CD4-positive, alpha-beta T cell (primary cell): ENCODE data around the gene RIMS3. TPM values are rescaled to one million over a fixed set of nuclear protein-coding genes. Genes with fewer than 3 reads are reported as not detected.

Source experiments
- ATAC-seq: fragments of 200-7000 bp; cut with Tn5 transposase; one replicate; pipeline ENCODE4 v1.10.0; 2022; ENCODE audit warnings: mild to moderate bottlenecking; ENCODE audit not compliant: poor library complexity
- CTCF ChIA-PET: fragments of 350-600 bp; sonication (Branson Sonifier 250); formaldehyde crosslinking; loops from one replicate; lab custom pipeline; 2021; ENCODE audit warnings: antibody characterized with exemption, inconsistent platforms; lab: Charles Lee
- POLR2A ChIA-PET: fragments of 350-600 bp; sonication (Branson Sonifier 250); formaldehyde crosslinking; loops from one replicate; lab custom pipeline; 2021; ENCODE audit warnings: antibody characterized with exemption, inconsistent platforms; lab: Charles Lee
- DNase-seq, 14 experiments: peaks; one replicate each; pipeline ENCODE4 v3.0.0-alpha.2; 2013 to 2020; ENCODE audit warnings: mixed read lengths in 2 of 14
- H3K27ac ChIP-seq, 2 donors: one replicate each; pipeline versions ENCODE4 v1.5.1 to v1.7.0; 2013; ENCODE audit warnings: low read length in 2 of 2, low read depth in 1 of 2, mild to moderate bottlenecking in 1 of 2
- H3K27me3 ChIP-seq, 2 experiments: 1 replicate in 1 of 2; 2 replicates in 1 of 2; pipeline versions ENCODE4 v1.6.1 to v1.7.0; 2013; ENCODE audit warnings: low read length in 2 of 2, control low read depth in 1 of 2, mild to moderate bottlenecking in 1 of 2, moderate library complexity in 1 of 2; ENCODE audit not compliant: insufficient read depth in 2 of 2, control insufficient read depth in 1 of 2
- H3K36me3 ChIP-seq: one replicate; pipeline ENCODE4 v1.6.1; 2013; ENCODE audit warnings: low read length, control low read depth; ENCODE audit not compliant: insufficient read depth
- H3K4me1 ChIP-seq: one replicate; pipeline ENCODE4 v1.6.1; 2013; ENCODE audit warnings: low read length, control low read depth; ENCODE audit not compliant: insufficient read depth
- H3K4me3 ChIP-seq: one replicate; pipeline ENCODE4 v1.5.1; 2013; ENCODE audit warnings: mild to moderate bottlenecking, low read length, moderate library complexity
- H3K9me3 ChIP-seq, 2 experiments: 1 replicate in 1 of 2; 2 replicates in 1 of 2; pipeline versions ENCODE4 v1.6.1 to v1.7.0; 2013; ENCODE audit warnings: low read length in 2 of 2, mild to moderate bottlenecking in 2 of 2, control low read depth in 1 of 2, moderate library complexity in 1 of 2; ENCODE audit not compliant: control insufficient read depth in 1 of 2, insufficient read depth in 1 of 2
- H3K27ac Mint-ChIP-seq: one replicate; pipeline ENCODE4 v1.8.0; 2020; ENCODE audit warnings: mixed read lengths
- H3K27me3 Mint-ChIP-seq: one replicate; pipeline ENCODE4 v1.8.0; 2021; ENCODE audit warnings: mixed read lengths
- H3K36me3 Mint-ChIP-seq: one replicate; pipeline ENCODE4 v1.8.0; 2021; ENCODE audit warnings: low read depth, mixed read lengths
- H3K4me1 Mint-ChIP-seq: one replicate; pipeline ENCODE4 v1.8.0; 2021; ENCODE audit warnings: low read depth, mixed read lengths
- H3K4me3 Mint-ChIP-seq: one replicate; pipeline ENCODE4 v1.8.0; 2020; ENCODE audit warnings: mild to moderate bottlenecking, mixed read lengths
- H3K9me3 Mint-ChIP-seq: one replicate; pipeline ENCODE4 v1.8.0; 2020; ENCODE audit warnings: mixed read lengths
- intact Hi-C, 2 experiments: fragments of 100-400 bp; cut with DNase I in 1 of 2; cut with micrococcal nuclease in 1 of 2; formaldehyde crosslinking; loops; one replicate each; pipeline versions ENCODE4 v1.15.1 to v1.9.0; 2023 to 2025; cut with DNase I, micrococcal nuclease
- total RNA-seq, 174 experiments: library from RNA in 2 of 174; stranded (reverse) in 2 of 174; gene quantifications; one replicate each; pipeline ENCODE4 v1.2.3 and lab custom pipeline; 2021 to 2026
- TF ChIP-seq, protein P1 (sequence below): fragments of 200-600 bp; IDR thresholded peaks from one replicate; pipeline ENCODE4 v1.8.0; 2022; ENCODE audit warnings: antibody characterized with exemption, mild to moderate bottlenecking

Gene RIMS3
- total RNA-seq, 2 experiments from 2014 or later, result 0.99 to 1.1 TPM

DNA sequence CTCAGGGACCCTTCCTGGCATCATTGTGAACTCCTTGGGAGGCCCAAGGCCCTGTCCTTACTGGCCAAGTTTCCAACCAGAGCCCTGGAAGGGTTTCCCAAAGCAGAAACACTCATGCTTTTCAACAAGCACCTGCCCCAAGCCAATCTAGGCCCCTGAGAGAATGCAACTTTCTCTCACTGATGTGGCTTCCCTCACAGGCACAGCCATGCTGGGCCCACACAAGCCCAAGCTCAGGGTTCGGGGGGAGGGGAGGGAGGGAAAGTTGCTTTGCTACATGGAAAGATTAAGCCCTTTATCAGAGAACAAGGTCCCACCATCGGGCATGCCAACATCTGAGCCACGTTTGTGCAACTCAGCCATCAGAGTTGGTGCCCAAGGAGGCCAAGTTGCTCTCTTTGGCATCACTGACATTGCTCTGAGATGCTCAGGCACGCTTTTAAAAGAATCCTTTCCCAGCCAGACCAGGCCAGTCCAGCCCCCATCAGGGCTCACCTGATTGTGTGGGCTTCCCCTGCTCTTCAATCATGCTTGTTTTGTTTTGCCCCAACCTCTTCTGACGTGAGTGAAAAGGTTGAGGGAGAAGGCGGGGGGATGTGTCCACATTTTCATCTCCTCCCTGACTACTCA is 43.5 kb downstream of the RIMS3 start:
- Histone ChIP-seq H3K36me3 (no peaks in the 10 kb centered on the region), H3K4me3 (no peak overlapping the region), H3K9me3 (no peaks in the 10 kb centered on the region), H3K27ac (no peak overlapping the region), H3K27me3 (no peaks in the 10 kb centered on the region), H3K4me1 (no peaks in the 10 kb centered on the region)
- Mint-ChIP-seq H3K4me1 (no peaks in the 10 kb centered on the region), H3K9me3 (no peaks in the 10 kb centered on the region), H3K27me3 (peaks cover 5% of the 10 kb centered on the region), H3K4me3 (no peak overlapping the region), H3K27ac (no peak overlapping the region), H3K36me3 (no peaks in the 10 kb centered on the region)
- ChIA-PET CTCF (no interaction called here), POLR2A (no interaction called here)
- intact Hi-C loops, result no loop called here
- ATAC-seq (no peak), DNase-seq (no peak)
- TF ChIP-seq, protein P1, sequence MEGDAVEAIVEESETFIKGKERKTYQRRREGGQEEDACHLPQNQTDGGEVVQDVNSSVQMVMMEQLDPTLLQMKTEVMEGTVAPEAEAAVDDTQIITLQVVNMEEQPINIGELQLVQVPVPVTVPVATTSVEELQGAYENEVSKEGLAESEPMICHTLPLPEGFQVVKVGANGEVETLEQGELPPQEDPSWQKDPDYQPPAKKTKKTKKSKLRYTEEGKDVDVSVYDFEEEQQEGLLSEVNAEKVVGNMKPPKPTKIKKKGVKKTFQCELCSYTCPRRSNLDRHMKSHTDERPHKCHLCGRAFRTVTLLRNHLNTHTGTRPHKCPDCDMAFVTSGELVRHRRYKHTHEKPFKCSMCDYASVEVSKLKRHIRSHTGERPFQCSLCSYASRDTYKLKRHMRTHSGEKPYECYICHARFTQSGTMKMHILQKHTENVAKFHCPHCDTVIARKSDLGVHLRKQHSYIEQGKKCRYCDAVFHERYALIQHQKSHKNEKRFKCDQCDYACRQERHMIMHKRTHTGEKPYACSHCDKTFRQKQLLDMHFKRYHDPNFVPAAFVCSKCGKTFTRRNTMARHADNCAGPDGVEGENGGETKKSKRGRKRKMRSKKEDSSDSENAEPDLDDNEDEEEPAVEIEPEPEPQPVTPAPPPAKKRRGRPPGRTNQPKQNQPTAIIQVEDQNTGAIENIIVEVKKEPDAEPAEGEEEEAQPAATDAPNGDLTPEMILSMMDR, result no peak

DNA sequence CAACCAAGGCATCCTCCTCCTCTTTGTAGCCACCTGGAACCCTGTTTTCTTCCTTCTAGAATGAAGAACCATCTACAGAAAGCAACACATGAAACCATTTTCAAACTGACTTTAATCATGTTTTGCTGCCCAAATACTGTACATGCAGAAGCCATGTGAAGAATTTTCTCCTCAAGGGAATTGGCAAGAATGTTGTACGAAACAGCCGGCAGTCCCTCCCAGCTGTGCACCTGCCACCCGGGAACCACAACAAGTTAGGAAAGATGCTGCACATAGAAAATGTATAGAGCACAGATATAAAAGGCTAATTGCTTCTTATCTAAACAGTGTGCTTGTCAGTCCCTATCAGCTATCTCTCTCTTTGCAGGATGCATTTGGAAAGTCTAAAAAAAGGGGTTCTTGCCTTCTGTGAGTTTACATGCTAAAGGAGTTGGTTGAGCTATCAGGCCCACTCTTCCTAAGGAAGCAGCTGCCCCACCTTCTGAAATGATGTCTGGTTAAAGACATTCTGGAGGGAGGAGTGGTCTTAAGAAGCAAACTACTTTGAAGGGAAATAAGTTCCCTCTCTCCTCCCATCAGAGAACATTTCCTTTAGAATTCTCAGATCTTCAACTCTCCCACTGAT is 44.8 kb downstream of the RIMS3 start:
- CTCF ChIA-PET, result no interaction called here
- no peak overlapping the region for H3K4me3 Mint-ChIP-seq
- peaks cover 5% of the 10 kb centered on the region for H3K27me3 Mint-ChIP-seq
- ATAC-seq (no peak), DNase-seq (no peak)
- Histone ChIP-seq H3K27me3 (no peaks in the 10 kb centered on the region), H3K27ac (no peak overlapping the region), H3K36me3 (no peaks in the 10 kb centered on the region), H3K4me1 (no peaks in the 10 kb centered on the region), H3K9me3 (no peaks in the 10 kb centered on the region), H3K4me3 (no peak overlapping the region)
- POLR2A ChIA-PET, result no interaction called here
- no peaks in the 10 kb centered on the region for H3K9me3 Mint-ChIP-seq
- no peaks in the 10 kb centered on the region for H3K36me3 Mint-ChIP-seq
- no peaks in the 10 kb centered on the region for H3K4me1 Mint-ChIP-seq
- TF ChIP-seq, protein P1, result no peak
- H3K27ac Mint-ChIP-seq, result no peak overlapping the region
- intact Hi-C loops, result no loop called here

- ChIA-PET POLR2A (no interaction called here), CTCF (no interaction called here)
- Histone ChIP-seq H3K36me3 (no peaks in the 10 kb centered on the region), H3K9me3 (no peaks in the 10 kb centered on the region), H3K27ac (no peak overlapping the region), H3K4me3 (no peak overlapping the region), H3K27me3 (no peaks in the 10 kb centered on the region), H3K4me1 (no peaks in the 10 kb centered on the region)
- Mint-ChIP-seq H3K27ac (no peak overlapping the region), H3K4me1 (no peaks in the 10 kb centered on the region), H3K27me3 (peaks cover 5% of the 10 kb centered on the region), H3K36me3 (no peaks in the 10 kb centered on the region), H3K9me3 (no peaks in the 10 kb centered on the region), H3K4me3 (no peak overlapping the region)
- intact Hi-C loops, result no loop called here
- ATAC-seq (no peak), DNase-seq (no peak)
- TF ChIP-seq, protein P1, result no peak
Observed at GRCh38 chr1:40620150-40620549, 45.3 kb downstream of the RIMS3 start.
